Measurements from ENCODE around the gene B3GALT5. TPM values are rescaled to one million over a fixed set of nuclear protein-coding genes. Genes with fewer than 3 reads are reported as not detected.

The B3GALT5 gene
- total RNA-seq: under 0.01 TPM in 1 of 2 replicates, not detected in the other

GRCh38 chr21:39612233-39613040 lies at the start of gene B3GALT5:
Gene B3GALT5, plus strand, starts transcription at chr21:39612940. Its CDS starts 47,620 bp downstream, at chr21:39660560.

Other genes with a start within 250 kb of the B3GALT5 start
- gene LCA5L, start 167.2 kb upstream of the B3GALT5 start, total RNA-seq: 1.6 and 1.8 TPM in 2 replicates
- gene SH3BGR, start 161.0 kb upstream of the B3GALT5 start, total RNA-seq: 1.6 and 1.8 TPM in 2 replicates
- not detected in 2 replicates for gene IGSF5, start 132.2 kb downstream of the B3GALT5 start, total RNA-seq

Measured in smooth muscle cell of bladder (primary cell).